GM06990 (cell line): ENCODE data around the gene POLR2E.
A peak's percentile ranks its signal among the peaks of the same experiment; 100 is the strongest.

Experiments used
- DNase-seq: peaks from one replicate; pipeline ENCODE4 v3.0.0-alpha.2; 2011; ENCODE audit not compliant: insufficient read length; ENCODE audit errors: extremely low read depth
- H3K27me3 ChIP-seq: replicated peaks from 2 replicates; pipeline ENCODE4 v1.6.0; 2011; ENCODE audit warnings: low read length; ENCODE audit not compliant: control insufficient read depth, insufficient read depth
- H3K36me3 ChIP-seq: 2 replicates; pipeline ENCODE4 v1.5.1; 2011; ENCODE audit warnings: low read length; ENCODE audit not compliant: control insufficient read depth, insufficient read depth
- H3K4me3 ChIP-seq: replicated peaks from 2 replicates; pipeline ENCODE4 v1.5.1; 2011; ENCODE audit warnings: low read depth, mild to moderate bottlenecking, control low read depth, low read length
- TF ChIP-seq, protein P1 (sequence below): IDR thresholded peaks from 2 replicates; pipeline ENCODE4 v1.5.1; 2011; ENCODE audit warnings: low read length, control low read depth, mild to moderate bottlenecking, inconsistent platforms; ENCODE audit not compliant: insufficient read depth, poor library complexity, severe bottlenecking

POLR2E gene

DNA sequence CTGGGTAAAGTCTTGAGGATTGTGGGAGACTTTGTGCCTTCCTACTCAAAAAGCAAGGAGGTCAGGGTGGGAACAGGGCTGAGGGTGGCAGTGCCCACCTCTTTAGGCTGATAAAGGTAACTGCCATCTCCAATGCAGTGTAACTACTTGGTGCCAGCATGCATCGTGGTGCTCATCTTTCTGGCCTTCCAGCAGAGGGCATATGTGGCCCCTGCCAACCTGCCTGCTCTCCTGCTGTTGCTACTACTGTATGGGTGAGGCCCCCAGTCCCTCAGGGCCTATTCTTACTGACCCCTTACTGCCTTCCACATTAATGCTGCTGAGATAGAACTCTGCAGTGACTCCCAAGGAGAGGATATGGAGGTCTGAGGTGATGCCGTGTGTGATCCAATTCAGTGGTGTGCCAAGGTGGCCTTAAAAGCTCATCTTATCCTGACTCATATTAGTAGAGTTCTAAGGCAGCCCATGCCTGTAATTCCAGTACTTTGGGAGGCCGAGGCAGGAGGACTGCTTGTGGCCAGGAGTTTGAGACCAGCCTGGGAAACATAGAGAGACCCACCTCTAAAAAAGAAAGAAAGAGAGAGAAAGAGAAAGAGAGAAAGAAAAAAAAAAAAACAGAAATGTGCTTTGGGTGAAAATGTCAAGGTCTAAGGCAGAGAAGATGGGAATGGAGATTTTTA lies 37.9 kb downstream of the POLR2E start:
- DNase-seq: no peak
- TF ChIP-seq, protein P1, sequence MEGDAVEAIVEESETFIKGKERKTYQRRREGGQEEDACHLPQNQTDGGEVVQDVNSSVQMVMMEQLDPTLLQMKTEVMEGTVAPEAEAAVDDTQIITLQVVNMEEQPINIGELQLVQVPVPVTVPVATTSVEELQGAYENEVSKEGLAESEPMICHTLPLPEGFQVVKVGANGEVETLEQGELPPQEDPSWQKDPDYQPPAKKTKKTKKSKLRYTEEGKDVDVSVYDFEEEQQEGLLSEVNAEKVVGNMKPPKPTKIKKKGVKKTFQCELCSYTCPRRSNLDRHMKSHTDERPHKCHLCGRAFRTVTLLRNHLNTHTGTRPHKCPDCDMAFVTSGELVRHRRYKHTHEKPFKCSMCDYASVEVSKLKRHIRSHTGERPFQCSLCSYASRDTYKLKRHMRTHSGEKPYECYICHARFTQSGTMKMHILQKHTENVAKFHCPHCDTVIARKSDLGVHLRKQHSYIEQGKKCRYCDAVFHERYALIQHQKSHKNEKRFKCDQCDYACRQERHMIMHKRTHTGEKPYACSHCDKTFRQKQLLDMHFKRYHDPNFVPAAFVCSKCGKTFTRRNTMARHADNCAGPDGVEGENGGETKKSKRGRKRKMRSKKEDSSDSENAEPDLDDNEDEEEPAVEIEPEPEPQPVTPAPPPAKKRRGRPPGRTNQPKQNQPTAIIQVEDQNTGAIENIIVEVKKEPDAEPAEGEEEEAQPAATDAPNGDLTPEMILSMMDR: peak; percentile 68
- H3K27me3 ChIP-seq: no peaks in the 10 kb centered on the region

DNA sequence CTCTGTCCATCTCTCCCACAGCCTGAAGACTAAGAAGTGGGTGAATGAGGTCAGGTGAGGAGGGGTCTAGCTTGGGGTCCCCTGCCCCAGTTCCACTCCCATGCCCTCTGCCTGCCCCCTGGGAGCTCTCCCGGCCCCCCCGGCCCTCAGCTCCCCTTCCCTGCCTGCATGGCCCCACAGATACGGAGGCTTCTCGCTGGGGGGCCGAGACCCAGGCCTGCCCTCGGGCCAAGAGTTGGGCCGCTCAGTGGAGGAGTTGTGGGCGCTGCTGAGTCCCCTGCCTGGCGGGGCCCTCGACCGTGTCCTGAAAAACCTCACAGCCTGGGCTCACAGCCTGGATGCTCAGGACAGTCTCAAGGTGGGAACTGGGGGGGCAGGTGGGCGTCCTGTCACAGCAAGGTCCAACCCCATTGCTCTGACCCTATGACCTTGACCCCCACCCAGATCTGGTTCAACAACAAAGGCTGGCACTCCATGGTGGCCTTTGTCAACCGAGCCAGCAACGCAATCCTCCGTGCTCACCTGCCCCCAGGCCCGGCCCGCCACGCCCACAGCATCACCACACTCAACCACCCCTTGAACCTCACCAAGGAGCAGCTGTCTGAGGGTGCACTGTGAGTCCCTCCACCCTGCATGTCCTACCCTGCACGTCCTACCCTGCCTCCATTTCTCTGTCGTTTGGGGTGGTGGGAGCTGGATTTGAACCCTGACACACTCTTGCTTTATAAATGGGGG lies 39.1 kb downstream of the POLR2E start:
- H3K36me3 ChIP-seq: peaks cover 9% of the 10 kb centered on the region
- H3K4me3 ChIP-seq: no peak overlapping the region
- TF ChIP-seq, protein P1: no peak
- DNase-seq: no peak
- no peaks in the 10 kb centered on the region for H3K27me3 ChIP-seq

More for the DNA sequence above, 37.9 kb downstream of the POLR2E start:
- H3K36me3 ChIP-seq: peaks cover 7% of the 10 kb centered on the region
- H3K4me3 ChIP-seq: no peak overlapping the region

DNA sequence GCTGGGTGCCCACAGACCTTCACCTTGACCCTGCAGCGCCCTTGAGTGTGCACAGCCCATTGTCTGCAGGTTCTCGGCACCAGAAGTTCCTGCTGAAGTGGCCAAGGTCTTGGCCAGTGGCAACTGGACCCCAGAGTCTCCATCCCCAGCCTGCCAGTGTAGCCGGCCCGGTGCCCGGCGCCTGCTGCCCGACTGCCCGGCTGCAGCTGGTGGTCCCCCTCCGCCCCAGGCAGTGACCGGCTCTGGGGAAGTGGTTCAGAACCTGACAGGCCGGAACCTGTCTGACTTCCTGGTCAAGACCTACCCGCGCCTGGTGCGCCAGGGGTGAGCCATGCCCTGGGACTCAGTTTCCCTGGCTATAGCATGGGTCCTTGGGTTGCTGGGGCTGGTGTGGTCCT lies 40.1 kb downstream of the POLR2E start:
- DNase-seq: no peak
- peaks cover 10% of the 10 kb centered on the region for H3K36me3 ChIP-seq
- H3K4me3 ChIP-seq: no peak overlapping the region
- TF ChIP-seq, protein P1: no peak
- no peaks in the 10 kb centered on the region for H3K27me3 ChIP-seq

DNA sequence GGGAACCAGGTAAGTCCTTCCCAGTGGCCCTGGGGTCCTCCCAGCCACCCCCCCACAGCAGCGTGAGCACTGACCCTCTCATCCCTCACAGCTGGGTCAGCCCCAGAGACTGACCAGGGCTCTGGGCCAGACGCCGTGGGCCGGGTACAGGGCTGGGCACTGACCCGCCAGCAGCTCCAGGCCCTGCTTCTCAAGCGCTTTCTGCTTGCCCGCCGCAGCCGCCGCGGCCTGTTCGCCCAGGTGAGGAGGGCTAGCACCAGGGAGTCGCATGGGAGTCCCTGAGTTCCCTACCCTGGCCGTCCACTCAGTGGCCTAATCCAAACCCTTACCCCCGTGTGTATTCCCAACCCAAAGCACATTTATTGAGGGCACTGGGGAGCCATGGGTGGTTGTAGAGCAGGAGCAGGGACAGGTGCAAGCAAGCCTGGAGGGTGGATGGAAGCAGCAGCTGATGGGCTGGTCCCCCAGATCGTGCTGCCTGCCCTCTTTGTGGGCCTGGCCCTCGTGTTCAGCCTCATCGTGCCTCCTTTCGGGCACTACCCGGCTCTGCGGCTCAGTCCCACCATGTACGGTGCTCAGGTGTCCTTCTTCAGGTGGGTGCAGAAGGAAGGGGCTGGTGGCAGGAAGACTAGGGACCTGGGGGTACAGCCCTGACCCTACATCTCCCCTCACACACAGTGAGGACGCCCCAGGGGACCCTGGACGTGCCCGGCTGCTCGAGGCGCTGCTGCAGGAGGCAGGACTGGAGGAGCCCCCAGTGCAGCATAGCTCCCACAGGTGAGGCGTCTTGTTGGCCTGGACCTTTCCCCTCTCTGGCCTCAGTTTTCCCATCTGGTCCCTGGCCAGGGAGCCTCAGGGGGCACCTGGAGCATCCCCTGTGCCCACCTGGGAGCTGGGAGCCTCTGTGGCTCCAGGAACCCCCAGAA lies 40.8 kb downstream of the POLR2E start:
- Histone ChIP-seq H3K27me3 (no peaks in the 10 kb centered on the region), H3K36me3 (peaks cover 10% of the 10 kb centered on the region), H3K4me3 (no peak overlapping the region)
- TF ChIP-seq, protein P1: no peak
- no peak for DNase-seq

DNA sequence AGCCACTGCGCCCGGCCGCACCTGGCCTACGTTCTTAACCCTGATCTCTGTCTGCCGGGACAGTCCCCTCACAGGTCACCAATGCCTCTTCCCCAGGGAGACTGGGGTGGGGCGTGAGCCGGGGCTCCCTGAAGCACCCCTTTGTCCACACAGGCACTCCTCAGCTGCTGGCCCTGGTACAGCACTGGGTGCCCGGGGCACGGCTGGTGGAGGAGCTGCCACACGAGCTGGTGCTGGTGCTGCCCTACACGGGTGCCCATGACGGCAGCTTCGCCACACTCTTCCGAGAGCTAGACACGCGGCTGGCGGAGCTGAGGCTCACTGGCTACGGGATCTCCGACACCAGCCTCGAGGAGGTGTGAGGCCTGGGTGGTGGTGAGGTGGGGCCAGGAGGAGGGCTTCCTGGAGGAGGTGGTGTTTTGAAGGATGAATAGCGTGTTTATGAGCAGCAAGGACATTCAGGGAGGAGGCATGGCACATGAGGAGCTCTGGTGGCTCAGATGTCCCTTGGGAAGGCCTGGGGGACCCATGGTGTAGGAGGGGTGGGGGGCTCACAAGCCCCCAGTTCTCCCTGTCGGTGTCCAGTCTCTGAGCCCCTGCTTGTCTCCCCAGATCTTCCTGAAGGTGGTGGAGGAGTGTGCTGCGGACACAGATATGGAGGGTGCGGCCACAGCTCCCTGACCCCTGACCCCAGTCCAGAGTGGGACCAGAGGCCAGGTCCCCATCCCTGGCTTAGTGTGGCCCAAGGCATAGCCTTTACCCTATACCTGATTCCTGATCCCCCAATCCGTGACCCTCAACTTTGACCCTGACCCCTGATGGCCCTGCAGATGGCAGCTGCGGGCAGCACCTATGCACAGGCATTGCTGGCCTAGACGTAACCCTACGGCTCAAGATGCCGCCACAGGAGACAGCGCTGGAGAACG lies 41.7 kb downstream of the POLR2E start:
- H3K36me3 ChIP-seq: peaks cover 10% of the 10 kb centered on the region
- TF ChIP-seq, protein P1: no peak

More for the DNA sequence above, 41.7 kb downstream of the POLR2E start:
- Histone ChIP-seq H3K4me3 (no peak overlapping the region), H3K27me3 (no peaks in the 10 kb centered on the region)
- no peak for DNase-seq
